Neural cell (in vitro differentiated cells): ENCODE results near the gene TK1. TPM values are rescaled to one million over a fixed set of nuclear protein-coding genes. Genes with fewer than 3 reads are reported as not detected.

ENCODE experiments used
- H2AFZ ChIP-seq: fragments of 200-600, 300-800 bp; sonication (generic), shearing (Covaris generic); 2 replicates; pipeline ENCODE4 v1.6.0; 2014; ENCODE audit warnings: low read depth, mild to moderate bottlenecking, antibody characterized with exemption, low read length, moderate library complexity
- H3F3A ChIP-seq: fragments of 200-600 bp; shearing (Covaris generic); 2 replicates; pipeline ENCODE4 v1.6.1; 2016; ENCODE audit warnings: mild to moderate bottlenecking, moderate library complexity, mixed read lengths, antibody characterized with exemption, low read length; ENCODE audit not compliant: insufficient read depth, poor library complexity, severe bottlenecking
- H3K27ac ChIP-seq: fragments of 200-600, 300-800 bp; sonication (generic), shearing (Covaris generic); 2 replicates; pipeline ENCODE4 v1.5.1; 2014; ENCODE audit warnings: mild to moderate bottlenecking, low read length, moderate library complexity
- H3K27me3 ChIP-seq: fragments of 300-800, 200-600 bp; sonication (generic), shearing (Covaris generic); 2 replicates; pipeline ENCODE4 v1.6.0; 2014; ENCODE audit warnings: mild to moderate bottlenecking, low read depth, low read length, moderate library complexity; ENCODE audit not compliant: insufficient read depth
- H3K36me3 ChIP-seq: fragments of 300-800, 200-600 bp; sonication (generic), shearing (Covaris generic); 2 replicates; pipeline ENCODE4 v1.5.1; 2014; ENCODE audit warnings: mild to moderate bottlenecking, antibody characterized with exemption, low read length, moderate library complexity; ENCODE audit not compliant: insufficient read depth
- H3K4me2 ChIP-seq: fragments of 300-800, 200-600 bp; sonication (generic), shearing (Covaris generic); 2 replicates; pipeline ENCODE4 v1.6.0; 2014; ENCODE audit warnings: mild to moderate bottlenecking, low read length
- H3K4me3 ChIP-seq: fragments of 300-800, 200-600 bp; sonication (generic), shearing (Covaris generic); 2 replicates; pipeline ENCODE4 v1.5.1; 2014; ENCODE audit warnings: mild to moderate bottlenecking, low read length, moderate library complexity
- H3K79me2 ChIP-seq: fragments of 200-600 bp; shearing (Covaris generic); replicated peaks from 2 replicates; pipeline ENCODE4 v1.6.0; 2014; ENCODE audit warnings: mild to moderate bottlenecking, low read length, moderate library complexity; ENCODE audit not compliant: insufficient read depth
- H3K9ac ChIP-seq: fragments of 300-800, 200-600 bp; sonication (generic), shearing (Covaris generic); 2 replicates; pipeline ENCODE4 v1.6.1; 2016; ENCODE audit warnings: mild to moderate bottlenecking, low read length, mixed read lengths
- H3K9me2 ChIP-seq: fragments of 200-600 bp; shearing (Covaris generic); 2 replicates; pipeline ENCODE4 v1.6.1; 2016; ENCODE audit warnings: mild to moderate bottlenecking, low read length, mixed read lengths; ENCODE audit not compliant: insufficient read depth
- H3K9me3 ChIP-seq: fragments of 200-600, 300-800 bp; sonication (generic), shearing (Covaris generic); 2 replicates; pipeline ENCODE4 v1.6.1; 2016; ENCODE audit warnings: mild to moderate bottlenecking, mixed run types, low read length, moderate library complexity, mixed read lengths
- H4K20me1 ChIP-seq: fragments of 200-600 bp; shearing (Covaris generic); 2 replicates; pipeline ENCODE4 v1.6.1; 2016; ENCODE audit warnings: mild to moderate bottlenecking, mixed run types; ENCODE audit not compliant: insufficient read depth
- CTCF ChIP-seq: fragments of 450-650 bp; IDR thresholded peaks from 2 replicates; pipeline ENCODE4 v1.5.1; 2014; ENCODE audit warnings: antibody characterized with exemption, mild to moderate bottlenecking, moderate library complexity; ENCODE audit not compliant: poor library complexity, severe bottlenecking
- EP300 ChIP-seq: fragments of 450-650 bp; conservative IDR thresholded peaks from 2 replicates; pipeline ENCODE4 v1.6.1; 2014; ENCODE audit warnings: antibody characterized with exemption, mild to moderate bottlenecking, moderate library complexity; ENCODE audit not compliant: poor library complexity, severe bottlenecking
- EZH2 ChIP-seq: fragments of 200-600, 300-800 bp; shearing (Covaris generic), sonication (generic); IDR thresholded peaks from 2 replicates; pipeline ENCODE4 v1.6.1; 2014; ENCODE audit warnings: antibody characterized with exemption, low read length, borderline replicate concordance, mild to moderate bottlenecking; ENCODE audit not compliant: insufficient read depth, poor library complexity, severe bottlenecking
- MXI1 ChIP-seq: fragments of 450-650 bp; conservative IDR thresholded peaks from 2 replicates; pipeline ENCODE4 v1.6.1; 2014; ENCODE audit warnings: antibody characterized with exemption, mild to moderate bottlenecking; ENCODE audit not compliant: poor library complexity, severe bottlenecking
- POLR2AphosphoS5 ChIP-seq: IDR thresholded peaks from 2 replicates; pipeline ENCODE4 v1.6.1; 2012
- RAD21 ChIP-seq: fragments of 450-650 bp; conservative IDR thresholded peaks from 2 replicates; pipeline ENCODE4 v1.6.1; 2014; ENCODE audit warnings: antibody characterized with exemption, mild to moderate bottlenecking, moderate library complexity
- REST ChIP-seq: IDR thresholded peaks from 2 replicates; pipeline ENCODE4 v1.6.1; 2012; ENCODE audit warnings: borderline replicate concordance
- SMC3 ChIP-seq: fragments of 450-650 bp; conservative IDR thresholded peaks from 2 replicates; pipeline ENCODE4 v1.6.1; 2014; ENCODE audit warnings: antibody characterized with exemption, mild to moderate bottlenecking, moderate library complexity; ENCODE audit not compliant: poor library complexity
- TAF1 ChIP-seq: IDR thresholded peaks from 2 replicates; pipeline ENCODE4 v1.6.1; 2012; ENCODE audit warnings: low read depth
- polyA plus RNA-seq: library from polyadenylated mRNA; depleted of rRNA; stranded (reverse); fragments of >200 nt; gene quantifications from 2 replicates; pipeline ENCODE4 v1.2.3, GENCODE V29; 2014

TK1 gene
- polyA plus RNA-seq, 1 donor from 2014 or later = 1.1 TPM

- Histone ChIP-seq H3K4me2 (no peak overlapping the region), H3K9me3 (no peaks in the 10 kb centered on the region), H3F3A (no peaks in the 10 kb centered on the region), H3K79me2 (no peaks in the 10 kb centered on the region), H3K27me3 (no peaks in the 10 kb centered on the region), H3K9me2 (no peaks in the 10 kb centered on the region), H3K27ac (no peak overlapping the region), H3K36me3 (no peaks in the 10 kb centered on the region), H3K4me3 (no peak overlapping the region), H3K9ac (no peak overlapping the region), H2AFZ (no peak overlapping the region), H4K20me1 (no peaks in the 10 kb centered on the region)
- TF ChIP-seq POLR2AphosphoS5 (no peak), RAD21 (no peak), TAF1 (no peak), EP300 (no peak), SMC3 (no peak)
Measured at GRCh38 chr17:78204387-78205123, 17.7 kb upstream of the TK1 start.

- no peak overlapping the region for H2AFZ ChIP-seq
- no peak overlapping the region for H3K4me2 ChIP-seq
- H3K9ac ChIP-seq = no peak overlapping the region
- no peaks in the 10 kb centered on the region for H3F3A ChIP-seq
- H4K20me1 ChIP-seq = no peaks in the 10 kb centered on the region
- H3K27ac ChIP-seq = no peak overlapping the region
- H3K27me3 ChIP-seq = no peaks in the 10 kb centered on the region
- TF ChIP-seq REST = no peak
- TF ChIP-seq MXI1 = no peak
- TF ChIP-seq RAD21 = no peak
- no peak for TF ChIP-seq CTCF
- no peak for TF ChIP-seq EZH2
- no peak for TF ChIP-seq TAF1
- TF ChIP-seq SMC3 = no peak
- TF ChIP-seq EP300 = no peak
- TF ChIP-seq POLR2AphosphoS5 = no peak
- no peaks in the 10 kb centered on the region for H3K9me2 ChIP-seq
- no peaks in the 10 kb centered on the region for H3K36me3 ChIP-seq
- H3K79me2 ChIP-seq = no peaks in the 10 kb centered on the region
- no peak overlapping the region for H3K4me3 ChIP-seq
- H3K9me3 ChIP-seq = no peaks in the 10 kb centered on the region
Measured at GRCh38 chr17:78202666-78203065, 15.8 kb upstream of the TK1 start.
